ENCODE measurements around the gene MGMT. TPM values are rescaled to one million over a fixed set of nuclear protein-coding genes. Genes with fewer than 3 reads are reported as not detected.

MGMT gene
- total RNA-seq, 1 experiment from 2014 or later, result 11.5 TPM

DNA sequence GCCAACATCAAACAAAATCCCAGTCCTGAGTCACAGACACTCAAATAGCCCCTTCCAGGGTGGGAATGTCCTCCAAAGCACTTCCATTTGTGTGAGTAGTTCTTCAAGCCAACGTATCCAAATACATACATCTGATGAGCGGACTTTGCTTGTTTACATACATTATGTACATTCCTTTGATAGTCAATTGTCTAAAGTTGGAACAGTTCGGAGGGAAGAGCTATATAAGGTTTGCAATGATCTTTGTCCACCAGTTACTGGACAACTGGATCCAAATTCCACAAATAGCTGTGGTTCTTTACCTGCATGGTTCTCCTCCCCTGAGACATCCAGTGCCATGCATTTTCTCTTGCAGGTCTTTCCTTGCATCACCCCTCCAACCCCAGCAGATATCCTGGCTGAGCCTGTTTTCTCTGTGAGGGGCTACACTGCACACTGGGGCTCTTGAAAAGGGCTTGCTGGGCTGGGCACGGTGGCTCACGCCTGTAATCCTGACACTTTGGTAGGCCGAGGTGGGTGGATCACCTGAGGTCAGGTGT is 4.7 kb upstream of the MGMT start:
- H3K79me2 ChIP-seq (ENCODE audit: insufficient read depth, low read length), result no peaks in the 10 kb centered on the region
- ATAC-seq, result no peak
- H3K4me3 ChIP-seq (replicated peaks in 1 of 2; ENCODE audit: low read depth in 1 of 2, low read length in 2 of 2), result no peak overlapping the region
- no peaks in the 10 kb centered on the region for H3K9me2 ChIP-seq (ENCODE audit: insufficient read depth)
- H4K20me1 ChIP-seq (ENCODE audit: insufficient read depth), result no peaks in the 10 kb centered on the region
- intact Hi-C loops (cut with micrococcal nuclease), result no loop called here
- H3K4me1 ChIP-seq (ENCODE audit: control insufficient read depth in 1 of 2, insufficient read depth in 2 of 2, low read length in 2 of 2), result peaks cover 0 to 6% of the 10 kb centered on the region in 2 experiments; a peak in 1 of 4 replicates
- peaks cover 10% of the 10 kb centered on the region; the same call in 1 of the 2 replicates for H3K27me3 ChIP-seq (ENCODE audit: insufficient read depth, low read length)
- peaks cover 0 to 19% of the 10 kb centered on the region in 2 experiments; a peak in 2 of 4 replicates for H3K9me3 ChIP-seq (ENCODE audit: control insufficient read depth in 1 of 2, insufficient read depth in 1 of 2, low read depth in 1 of 2, low read length in 2 of 2)
- no peak overlapping the region for H3K9ac ChIP-seq (ENCODE audit: low read length)
- no peak for DNase-seq (ENCODE audit: low read depth, low spot score)
- no TSS peak for BruUV-seq (replicated peaks)
- CTCF ChIA-PET, result no interaction called here
- RAD21 ChIA-PET (ENCODE audit: low non-redundant PET in 1 of 2, low total read pairs in 2 of 2, uncharacterized antibody in 2 of 2, unreplicated experiment in 2 of 2), result no interaction called here
- H3K27ac ChIP-seq (ENCODE audit: low read depth, low read length), result no peak overlapping the region
- H3K36me3 ChIP-seq (ENCODE audit: control insufficient read depth in 1 of 2, insufficient read depth in 2 of 2, low read length in 2 of 2), result no peaks in the 10 kb centered on the region
- no peak overlapping the region for H2AFZ ChIP-seq (ENCODE audit: low read depth, low read length, poor library complexity, severe bottlenecking)
- H3K4me2 ChIP-seq (ENCODE audit: low read length), result no peak overlapping the region
- TF ChIP-seq RAD21 (IDR thresholded peaks at IDR 0.05; ENCODE audit: low read depth) (no peak), ZBTB33 (IDR thresholded peaks at IDR 0.05; ENCODE audit: extremely low read depth, insufficient replicate concordance, low read length) (no peak), YY1 (IDR thresholded peaks at IDR 0.05; ENCODE audit: extremely low read depth, insufficient replicate concordance, low read depth, low read length) (no peak), EGR1 (IDR thresholded peaks at IDR 0.05; ENCODE audit: low read depth) (no peak), SRF (IDR thresholded peaks at IDR 0.05; ENCODE audit: low read depth) (no peak), ZFX (IDR thresholded peaks at IDR 0.05) (no peak), FOSL1 (IDR thresholded peaks at IDR 0.05; ENCODE audit: low read depth) (no peak), POLR2AphosphoS5 (IDR thresholded peaks at IDR 0.05; ENCODE audit: low read depth, low read length) (no peak), CBX3 (IDR thresholded peaks at IDR 0.05; ENCODE audit: low read depth) (no peak), EZH2 (IDR thresholded peaks at IDR 0.05) (no peak), SIN3A (IDR thresholded peaks at IDR 0.05; ENCODE audit: low read depth) (no peak), ZNF274 (IDR thresholded peaks at IDR 0.05; ENCODE audit: low read depth, low read length) (no peak), MAX (IDR thresholded peaks at IDR 0.05) (no peak), JUND (IDR thresholded peaks at IDR 0.05) (no peak), CTCF (IDR thresholded peaks at IDR 0.05 in 2 of 3, conservative IDR thresholded peaks at IDR 0.05 in 1 of 3; ENCODE audit: borderline replicate concordance in 1 of 3, insufficient read depth in 1 of 3, low read depth in 2 of 3, low read length in 2 of 3) (no peak)
- POLR2A ChIA-PET, result no interaction called here
